ENCODE data around the gene STX1A.

Gene STX1A

GRCh38 chr7:73718905-73719805 is at the start of gene STX1A:
STX1A (minus strand) TSS chr7:73719669; CDS start chr7:73719631, 38 bp downstream.
- DNase-seq = peak; percentile 48

DNA sequence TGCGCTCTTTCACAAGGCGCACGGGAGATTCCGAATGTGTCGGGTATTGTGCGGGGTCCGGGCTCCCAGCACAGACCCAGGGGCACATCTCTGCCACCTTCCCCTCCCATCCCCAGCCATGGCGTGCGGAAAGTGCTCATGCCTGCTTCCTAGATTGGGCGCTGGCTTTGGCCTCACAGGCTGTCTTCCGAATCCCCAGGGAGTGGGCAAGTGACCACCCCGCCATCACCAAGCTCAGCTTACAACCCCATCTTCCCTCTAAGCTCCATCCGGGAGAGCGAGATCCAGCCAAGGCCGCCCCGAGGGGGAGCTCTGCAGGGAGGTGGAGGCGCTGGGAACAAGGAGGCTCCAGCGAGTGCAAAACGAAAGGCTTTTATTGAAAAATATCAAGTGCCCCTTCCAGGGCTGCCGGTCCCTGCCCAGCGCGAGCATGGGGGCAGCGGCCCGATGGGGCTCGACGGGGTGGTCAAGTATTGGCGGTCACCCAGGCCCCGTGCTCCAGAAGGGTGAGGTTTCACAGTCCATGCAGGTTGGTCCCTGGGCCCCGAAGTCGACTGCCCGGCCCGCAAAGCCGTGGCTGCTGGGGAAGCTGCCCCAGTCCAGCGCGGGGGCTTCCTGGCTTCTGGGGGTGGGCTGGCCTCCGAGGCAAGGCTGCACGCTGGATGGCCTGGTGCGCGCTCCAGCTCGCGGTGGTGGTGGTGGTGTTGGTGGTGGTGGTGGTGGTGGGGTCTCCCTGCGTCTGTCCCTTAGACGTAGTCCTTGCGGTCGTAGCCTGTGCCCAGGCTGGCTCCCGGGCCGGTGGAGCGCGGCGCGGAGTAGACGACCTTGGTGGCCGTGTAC is 49.4 kb upstream of the STX1A start:
- DNase-seq = no peak

DNA sequence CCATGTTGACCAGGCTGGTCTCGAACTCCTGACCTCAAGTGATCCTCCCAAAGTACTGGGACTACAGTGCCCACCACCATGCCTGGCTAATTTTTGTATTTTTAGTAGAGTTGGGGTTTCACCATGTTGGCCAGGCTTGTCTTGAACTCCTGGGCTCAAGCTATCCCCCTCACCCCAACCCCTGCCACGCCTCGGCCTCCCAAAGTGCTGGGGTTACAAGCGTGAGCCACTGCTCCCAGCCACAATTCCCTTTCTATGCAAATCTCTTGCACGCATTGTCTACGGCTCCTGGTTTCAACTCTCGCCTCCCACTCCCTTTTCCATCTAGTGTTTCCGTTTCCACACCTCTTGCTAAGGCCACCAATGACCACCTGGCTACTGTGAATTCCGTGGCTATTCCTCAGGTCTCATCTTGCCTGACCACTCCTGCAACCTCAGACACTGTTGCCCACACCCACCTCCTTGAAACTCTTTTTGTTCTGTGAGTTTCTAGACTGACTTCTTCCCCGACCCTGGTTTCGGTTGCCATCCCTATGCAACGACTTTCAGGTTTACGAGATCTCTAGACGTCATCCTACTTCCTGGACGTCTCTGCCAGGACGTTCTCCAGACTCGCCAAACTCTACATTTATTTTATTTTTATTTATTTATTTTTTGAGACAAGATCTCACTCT is 47.2 kb upstream of the STX1A start:
- DNase-seq = no peak

DNA sequence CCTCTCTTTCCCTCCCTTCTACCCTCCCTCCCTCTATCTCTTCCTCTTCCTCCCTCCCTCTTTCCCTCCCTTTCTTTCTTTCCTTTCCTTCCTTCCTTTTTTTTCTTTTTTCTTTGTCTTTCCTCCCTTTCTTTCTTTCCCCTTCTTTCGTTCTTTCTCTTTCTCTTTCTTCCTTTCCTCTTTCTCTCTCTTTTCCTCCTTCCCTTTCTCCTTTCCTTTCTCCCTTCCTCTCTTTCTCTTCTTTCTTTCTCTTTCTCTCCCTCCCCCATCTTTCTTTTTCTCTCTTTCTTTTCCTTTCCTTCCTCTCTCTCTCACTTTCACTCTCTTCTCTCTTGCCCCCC is 43.2 kb upstream of the STX1A start:
- no peak for DNase-seq

DNA sequence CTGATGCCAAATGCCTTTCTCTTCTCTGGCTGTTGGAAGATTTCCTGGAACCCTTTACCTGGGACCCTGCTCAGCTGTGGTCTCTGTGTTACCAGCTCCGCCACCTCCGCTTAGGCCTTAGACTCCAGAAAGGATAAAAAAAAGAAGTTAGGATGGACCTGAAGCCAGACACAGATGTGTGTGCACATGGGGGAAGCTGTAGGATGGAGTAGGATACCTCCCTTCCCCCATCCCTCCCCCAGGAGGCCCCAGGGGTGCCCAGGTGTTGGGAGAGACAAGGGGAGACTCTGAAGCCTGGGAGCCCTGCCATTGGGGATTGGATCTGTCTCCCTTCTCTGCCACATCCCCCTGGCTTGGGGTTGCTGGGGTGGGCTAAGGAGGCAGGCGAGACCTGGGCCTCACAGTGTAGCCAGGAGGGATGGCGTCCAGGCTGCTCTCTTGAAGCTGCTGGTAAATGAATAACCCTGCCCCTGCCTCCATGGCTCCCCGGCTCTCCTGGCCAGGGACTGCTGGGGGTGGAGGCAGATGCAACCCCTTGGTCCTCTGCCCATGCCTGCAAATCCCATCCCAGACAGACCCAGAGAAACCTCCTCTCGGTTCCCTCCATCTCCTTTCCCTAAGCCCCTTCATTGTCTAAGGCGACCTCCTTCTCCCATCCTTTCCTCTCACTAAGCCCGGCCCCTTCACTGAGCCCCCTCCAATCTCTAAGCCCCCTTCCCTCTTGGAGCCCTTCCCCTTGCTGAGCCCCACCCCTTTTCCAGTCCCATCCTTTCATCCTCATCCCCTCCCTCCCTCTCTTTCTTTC is 42.6 kb upstream of the STX1A start:
- no peak for DNase-seq

GRCh38 chr7:73758581-73759138 is 39.2 kb upstream of the STX1A start:
- DNase-seq = no peak

DNA sequence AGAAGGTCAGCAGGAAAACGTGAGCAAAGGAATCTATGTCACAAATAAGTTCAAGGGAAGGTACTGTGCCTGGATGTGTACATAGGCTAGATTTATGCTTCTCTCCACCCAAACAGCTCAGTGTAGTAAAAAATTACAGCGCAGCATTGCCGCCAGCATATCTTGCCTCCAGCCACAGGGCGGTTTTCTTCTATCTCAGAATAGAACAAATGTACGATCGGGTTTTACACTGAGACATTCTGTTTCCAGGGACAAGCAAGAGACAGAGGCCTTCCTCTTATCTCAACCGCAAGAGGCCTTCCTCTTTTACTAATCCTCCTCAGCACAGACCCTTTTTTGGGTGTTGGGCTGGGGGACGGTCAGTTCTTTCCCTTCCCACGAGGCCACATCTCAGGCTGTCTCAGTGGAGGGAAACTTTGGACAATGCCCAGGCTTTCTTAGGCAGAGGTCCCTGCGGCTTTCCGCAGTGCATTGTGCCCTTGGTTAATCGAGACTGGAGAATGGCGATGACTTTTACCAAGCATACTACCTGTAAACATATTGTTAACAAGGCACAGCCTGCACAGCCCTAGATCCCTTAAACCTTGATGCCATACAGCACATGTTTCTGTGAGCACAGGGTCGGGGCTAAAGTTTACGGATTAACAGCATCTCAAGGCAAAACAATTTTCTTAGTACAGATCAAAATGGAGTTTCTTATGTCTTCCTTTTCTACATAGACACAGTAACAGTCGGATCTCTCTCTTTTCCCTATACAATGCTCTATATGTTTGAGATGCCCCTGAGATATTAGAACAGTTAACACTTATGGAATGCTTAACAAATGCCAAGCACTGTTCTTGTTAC is 30.7 kb upstream of the STX1A start:
- no peak for DNase-seq

DNA sequence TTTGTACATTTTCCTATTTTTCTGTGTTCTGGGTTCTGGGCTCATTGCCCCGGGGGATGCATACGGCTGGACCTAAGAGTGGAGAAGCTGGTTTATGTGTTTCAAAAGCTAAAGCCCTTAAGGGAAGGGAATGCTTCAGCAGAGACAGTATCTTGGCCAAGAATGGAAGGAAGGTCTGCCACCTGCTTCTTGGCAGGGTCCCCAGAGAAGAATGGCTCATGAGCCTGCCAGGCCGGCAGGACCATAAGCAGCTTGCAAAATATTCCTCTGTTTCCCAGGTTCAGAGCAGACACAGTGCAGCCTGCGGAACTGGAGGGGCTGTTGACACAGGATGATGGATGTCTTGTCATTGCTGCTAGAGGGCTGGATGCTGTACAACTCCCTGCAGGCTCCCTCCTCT is 26.9 kb upstream of the STX1A start:
- no peak for DNase-seq

DNA sequence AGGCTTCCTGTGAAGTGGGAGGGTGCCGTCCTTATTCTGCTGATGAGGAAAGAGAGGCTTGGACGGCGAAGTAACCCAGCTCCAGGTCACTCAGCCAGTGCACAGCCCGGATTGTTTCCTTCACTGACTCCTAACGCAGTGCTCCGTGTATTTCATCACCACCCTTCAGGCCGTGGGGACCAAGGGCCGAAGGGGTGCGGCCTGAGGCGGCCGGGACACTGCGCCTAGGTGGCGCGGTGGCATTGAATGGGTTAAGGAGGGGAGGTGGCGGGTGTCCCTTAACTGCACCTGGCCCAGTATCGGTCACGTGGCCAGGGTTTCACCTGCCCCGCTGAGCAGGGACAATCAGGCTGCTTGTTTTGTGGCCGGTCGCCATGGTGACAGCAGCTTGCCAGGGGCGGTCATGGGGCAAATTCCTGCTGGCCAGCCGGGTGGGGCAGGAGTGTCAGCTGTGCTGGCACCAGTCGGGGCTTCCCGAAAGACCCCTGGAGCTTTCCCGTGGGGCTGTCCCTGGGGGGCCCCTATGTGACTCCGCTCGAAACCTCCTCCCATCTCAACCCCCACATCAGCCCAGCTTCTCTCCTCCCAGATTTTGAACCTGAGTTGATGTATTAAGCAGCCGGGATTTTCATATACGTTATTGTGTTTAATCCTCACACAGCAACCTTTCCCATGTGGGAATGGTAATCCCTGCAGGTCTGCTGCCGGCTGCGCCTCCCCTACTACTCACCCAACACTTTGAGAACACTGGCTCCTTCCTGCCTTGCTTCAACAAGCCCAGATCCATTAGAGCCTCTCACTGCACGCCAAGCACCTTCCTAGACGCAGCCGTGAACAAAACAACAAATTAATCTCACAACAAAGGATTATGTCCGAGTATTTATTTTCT is 23.5 kb upstream of the STX1A start:
- no peak for DNase-seq

DNA sequence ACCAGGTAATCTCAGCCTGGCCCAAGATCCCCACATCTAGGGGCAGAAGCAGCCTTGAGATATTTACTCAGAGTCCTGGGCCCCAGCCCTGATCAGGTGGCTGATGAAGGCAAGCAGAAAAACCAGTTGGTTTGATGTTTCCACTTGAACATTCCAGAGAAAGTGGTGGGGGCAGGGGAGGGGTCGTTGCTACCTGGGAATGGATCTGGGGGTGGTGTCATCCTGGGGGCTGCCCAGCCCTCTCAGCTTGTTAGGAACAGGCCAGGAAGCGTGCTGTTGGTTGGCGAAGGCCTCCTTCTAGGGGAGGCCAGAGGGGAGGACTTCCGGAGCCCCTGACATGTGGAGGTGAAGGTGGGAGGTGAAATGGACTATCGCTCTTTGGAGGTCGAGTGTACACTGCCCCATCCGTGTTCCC is 22.9 kb upstream of the STX1A start:
- no peak for DNase-seq

DNA sequence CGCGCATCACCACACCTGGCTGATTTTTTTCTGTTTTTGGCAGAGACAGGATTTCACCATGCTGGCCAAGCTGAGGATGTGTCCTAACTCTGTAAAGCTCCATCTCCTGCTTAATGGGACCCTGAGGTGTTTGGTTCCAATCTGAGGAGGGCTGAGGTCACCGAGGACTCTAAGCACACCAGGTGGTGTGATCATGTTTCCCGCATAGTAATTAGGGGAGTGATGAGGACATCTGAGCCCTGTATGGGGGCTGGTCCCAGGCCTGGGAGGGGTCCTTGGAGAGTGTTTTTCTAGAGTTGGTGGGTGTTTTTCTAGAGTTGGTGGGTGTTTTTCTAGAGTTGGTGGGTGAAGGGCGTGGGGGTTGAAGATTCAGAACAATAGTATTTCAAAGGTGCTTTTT is 22.1 kb upstream of the STX1A start:
- no peak for DNase-seq

DNA sequence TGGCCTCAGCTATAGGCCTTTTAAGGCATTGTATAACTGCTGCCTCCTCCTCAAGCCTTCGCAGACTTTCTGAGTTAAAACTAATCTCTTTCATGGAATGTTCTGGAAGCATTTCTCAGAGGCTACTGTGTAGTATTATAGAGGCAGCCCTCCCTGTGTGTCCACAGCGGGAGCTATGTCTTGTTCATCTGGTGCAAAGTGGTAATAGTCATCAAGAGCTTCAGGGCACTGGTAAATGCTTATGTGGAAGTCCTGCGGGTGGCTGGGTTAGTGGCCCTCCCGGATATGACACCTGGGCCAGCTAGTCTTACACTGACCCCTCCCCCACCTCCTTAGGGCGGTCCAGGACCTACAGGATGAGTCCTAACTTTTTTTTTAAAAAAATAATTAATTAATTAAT is 21.3 kb upstream of the STX1A start:
- DNase-seq = no peak

GRCh38 chr7:73740212-73740611 is 20.7 kb upstream of the STX1A start:
- no peak for DNase-seq

GRCh38 chr7:73739387-73739767 is 19.9 kb upstream of the STX1A start:
- no peak for DNase-seq

GRCh38 chr7:73738612-73739386 is 19.3 kb upstream of the STX1A start, which contains the start of gene ABHD11:
ABHD11 (minus strand) TSS chr7:73738802; CDS start chr7:73738770, 32 bp downstream.
- peak; percentile 97 for DNase-seq

DNA sequence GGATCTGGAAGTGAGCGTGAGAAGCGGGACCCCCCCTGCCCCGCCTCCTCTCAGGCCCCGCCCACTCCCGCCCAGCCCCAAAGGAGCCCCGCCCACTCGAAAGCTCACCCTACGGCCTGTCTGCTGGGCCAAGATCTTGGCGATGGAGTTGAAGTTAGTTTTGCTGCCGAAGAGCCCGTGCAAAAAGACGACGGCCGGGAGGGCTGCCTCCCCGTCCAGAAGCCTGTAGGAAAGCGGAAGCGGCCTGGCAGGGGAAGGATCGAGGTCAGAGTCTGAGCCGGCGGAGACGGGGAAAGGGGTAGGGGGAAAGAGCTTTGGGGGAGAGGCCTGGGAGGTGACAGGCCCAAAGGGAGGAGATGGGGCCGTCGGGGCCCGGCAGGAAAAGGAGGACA is 18.7 kb upstream of the STX1A start:
- DNase-seq = peak; percentile 34

GRCh38 chr7:73737491-73738219 is 18.2 kb upstream of the STX1A start:
- no peak for DNase-seq

GRCh38 chr7:73736885-73737284 is 17.4 kb upstream of the STX1A start:
- DNase-seq = no peak

DNA sequence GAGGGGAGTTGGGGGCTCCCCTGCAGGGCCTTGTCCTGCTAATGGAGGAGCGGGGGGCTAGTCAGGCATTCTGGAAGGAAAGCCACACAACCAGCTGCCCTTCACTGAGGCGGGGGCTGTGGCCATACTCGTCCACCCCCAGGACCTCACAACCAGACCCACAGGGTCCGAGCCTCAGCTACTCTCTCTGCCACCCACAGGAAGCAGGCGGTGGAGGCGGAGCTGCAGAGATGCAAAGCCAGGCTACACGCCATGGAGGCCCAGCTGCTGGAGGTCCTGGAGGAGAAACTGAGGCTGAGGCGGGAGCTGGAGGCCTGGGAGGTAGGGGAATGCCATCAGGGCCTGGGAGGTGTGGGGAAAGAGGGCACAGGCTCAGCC is 16.0 kb upstream of the STX1A start:
- DNase-seq = no peak
